HG03520 (cell line): ENCODE data around the gene SND1.

Source experiments
- ATAC-seq: cut with Tn5 transposase; IDR thresholded peaks from one replicate; pipeline ENCODE4 v1.9.1; 2021; ENCODE audit warnings: mild to moderate bottlenecking, moderate library complexity; ENCODE audit not compliant: unreplicated experiment

The SND1 gene

GRCh38 chr7:128076196-128076795 is 424.3 kb downstream of the SND1 start:
- ATAC-seq, result no peak

- no peak for ATAC-seq
Measured at GRCh38 chr7:128076796-128077271, 424.8 kb downstream of the SND1 start.

GRCh38 chr7:128078309-128078708 is 426.3 kb downstream of the SND1 start:
- no peak for ATAC-seq

- no peak for ATAC-seq
Measured at GRCh38 chr7:128080169-128080568, 428.2 kb downstream of the SND1 start.

- no peak for ATAC-seq
Measured at GRCh38 chr7:128081351-128081750, 429.4 kb downstream of the SND1 start.

GRCh38 chr7:128081808-128082207 is 429.8 kb downstream of the SND1 start:
- no peak for ATAC-seq

- ATAC-seq, result no peak
Measured at GRCh38 chr7:128082431-128082830, 430.4 kb downstream of the SND1 start.

GRCh38 chr7:128084896-128085608 is 433.1 kb downstream of the SND1 start:
- no peak for ATAC-seq

- ATAC-seq, result no peak
Measured at GRCh38 chr7:128090492-128090891, 438.5 kb downstream of the SND1 start.

- no peak for ATAC-seq
Measured at GRCh38 chr7:128091106-128091505, 439.1 kb downstream of the SND1 start.

- no peak for ATAC-seq
Measured at GRCh38 chr7:128092221-128092620, 440.2 kb downstream of the SND1 start.

- ATAC-seq, result no peak
Measured at GRCh38 chr7:128093614-128094570, 441.9 kb downstream of the SND1 start.

- no peak for ATAC-seq
Measured at GRCh38 chr7:128094686-128095085, 442.7 kb downstream of the SND1 start.

- no peak for ATAC-seq
Measured at GRCh38 chr7:128097211-128097731, 445.3 kb downstream of the SND1 start.

- no peak for ATAC-seq
Measured at GRCh38 chr7:128098629-128099028, 446.6 kb downstream of the SND1 start.

GRCh38 chr7:128099204-128099671 is 447.2 kb downstream of the SND1 start:
- ATAC-seq, result no peak

GRCh38 chr7:128100225-128100948 is 448.4 kb downstream of the SND1 start:
- no peak for ATAC-seq

- ATAC-seq, result no peak
Measured at GRCh38 chr7:128100949-128101713, 449.1 kb downstream of the SND1 start.

- no peak for ATAC-seq
Measured at GRCh38 chr7:128102490-128103291, 450.7 kb downstream of the SND1 start.
